ENCODE results near the gene KCNG1. TPM values are rescaled to one million over a fixed set of nuclear protein-coding genes. Genes with fewer than 3 reads are reported as not detected.

KCNG1 gene
- total and polyA plus RNA-seq, 2 of the 13 experiments (the other 11 are each of a cell fraction or from before 2014, with no cell fraction given) = not detected

- TF ChIP-seq ZFP37 (CRISPR knock-in tag; IDR thresholded peaks at IDR 0.05; ENCODE audit: borderline replicate concordance) (no peak), XRCC5 (optimal IDR thresholded peaks at IDR 0.05; ENCODE audit: low read length) (peak; percentile 11), NFAT5 (CRISPR knock-in tag; IDR thresholded peaks at IDR 0.05) (0 out of 2 replicates have a peak, but pooled peaks have one; percentile 21), UBTF (CRISPR knock-in tag; IDR thresholded peaks at IDR 0.05) (no peak), HNRNPLL (IDR thresholded peaks at IDR 0.05; ENCODE audit: low read depth, low read length, poor library complexity, severe bottlenecking) (peak; percentile 87), MTF2 (CRISPR knock-in tag; IDR thresholded peaks at IDR 0.05; ENCODE audit: borderline replicate concordance) (peak; percentile 89; the same call in 1 of the 2 replicates)
These were observed at the start of gene KCNG1 (continued) for GRCh38 chr20:51022803-51023616.
